ENCODE measurements around the gene DCAKD. TPM values are rescaled to one million over a fixed set of nuclear protein-coding genes. Genes with fewer than 3 reads are reported as not detected.

The DCAKD gene
- total RNA-seq, 4 donors from 2014 or later: 50.3 to 68.8 (median 57.9) TPM

GRCh38 chr17:45020354-45021138 lies 30.9 kb downstream of the DCAKD start:
- H3K27me3 ChIP-seq: no peaks in the 10 kb centered on the region
- TF ChIP-seq POLR2A (IDR thresholded peaks at IDR 0.05; ENCODE audit: low read depth) (no peak), CTCF (IDR thresholded peaks at IDR 0.05) (no peak), EP300 (IDR thresholded peaks at IDR 0.05) (no peak), POLR2AphosphoS5 (IDR thresholded peaks at IDR 0.05) (no peak)
- WGBS: 52% methylated on average over 17 of the region's 17 CpGs
- DNase-seq (ENCODE audit: extremely low spot score): no peak
- H3K27ac ChIP-seq (replicated peaks in 1 of 4): peak overlapping the region; percentile 82 to 89 (median 87)
- H3K4me1 ChIP-seq: peaks cover 35 to 52% (median 49%) of the 10 kb centered on the region in 4 donors
- H3K4me3 ChIP-seq: no peak overlapping the region
- intact Hi-C loops (cut with DNase I): loop anchor here (2.0 to 5.0 kb wide), 3 partner anchors 77 to 246 kb away; no protein-coding TSS in a partner anchor
- H3K9me3 ChIP-seq: no peaks in the 10 kb centered on the region
- peaks cover 0 to 17% (median 9%) of the 10 kb centered on the region in 4 donors for H3K36me3 ChIP-seq

GRCh38 chr17:45018848-45019711 lies 32.4 kb downstream of the DCAKD start:
- intact Hi-C loops (cut with DNase I): no loop called here
- peaks cover 35 to 52% (median 49%) of the 10 kb centered on the region in 4 donors for H3K4me1 ChIP-seq
- DNase-seq (ENCODE audit: extremely low spot score): no peak
- H3K9me3 ChIP-seq: no peaks in the 10 kb centered on the region
- H3K27me3 ChIP-seq: no peaks in the 10 kb centered on the region
- TF ChIP-seq CTCF (IDR thresholded peaks at IDR 0.05): peak; percentile 47 to 75 (median 67)
- TF ChIP-seq EP300 (IDR thresholded peaks at IDR 0.05): no peak
- TF ChIP-seq POLR2AphosphoS5 (IDR thresholded peaks at IDR 0.05): peak in 1 of 2 donors; percentile 11
- no peak for TF ChIP-seq POLR2A (IDR thresholded peaks at IDR 0.05; ENCODE audit: low read depth)
- H3K27ac ChIP-seq (replicated peaks in 1 of 4): peak overlapping the region; percentile 67 to 89 (median 85)
- WGBS: 1% methylated on average over 32 of the region's 82 CpGs
- peaks cover 0 to 7% (median 3%) of the 10 kb centered on the region in 4 donors for H3K36me3 ChIP-seq
- peak overlapping the region; percentile 59 to 69 (median 62) for H3K4me3 ChIP-seq

DNA sequence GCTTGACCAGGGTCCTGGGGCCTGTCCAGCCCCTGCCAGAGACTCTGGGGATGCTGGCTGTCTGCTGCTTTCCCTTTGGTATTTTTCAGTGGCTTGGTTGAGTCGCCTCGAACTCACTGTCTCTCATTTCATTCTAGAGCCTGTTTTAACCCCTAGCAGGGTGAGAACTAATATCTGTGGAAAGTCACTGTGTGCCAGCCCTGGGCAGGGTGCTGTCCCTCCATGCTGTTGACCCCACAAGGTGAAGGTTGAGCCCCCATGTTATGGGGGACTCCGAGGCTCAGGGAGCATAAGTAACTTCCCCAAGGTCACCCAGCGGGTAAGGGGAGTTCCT lies 33.0 kb downstream of the DCAKD start:
- H3K27ac ChIP-seq (replicated peaks in 1 of 4): peak overlapping the region; percentile 67 to 88 (median 78)
- WGBS: 8% methylated on average over 3 of the region's 4 CpGs

GRCh38 chr17:45016823-45017222 lies 34.6 kb downstream of the DCAKD start:
- H3K9me3 ChIP-seq: no peaks in the 10 kb centered on the region
- intact Hi-C loops (cut with DNase I): no loop called here
- H3K4me1 ChIP-seq: peaks cover 36 to 56% (median 49%) of the 10 kb centered on the region in 4 donors
- TF ChIP-seq POLR2A (IDR thresholded peaks at IDR 0.05; ENCODE audit: low read depth) (no peak), CTCF (IDR thresholded peaks at IDR 0.05) (peak in 2 of 3 experiments; percentile 9 to 17), POLR2AphosphoS5 (IDR thresholded peaks at IDR 0.05) (no peak), EP300 (IDR thresholded peaks at IDR 0.05) (no peak)
- DNase-seq (ENCODE audit: extremely low spot score): no peak
- no peaks in the 10 kb centered on the region for H3K27me3 ChIP-seq
- WGBS: 80% methylated on average over 5 of the region's 5 CpGs
- H3K4me3 ChIP-seq: no peak overlapping the region
- H3K36me3 ChIP-seq: no peaks in the 10 kb centered on the region
- H3K27ac ChIP-seq (replicated peaks in 1 of 4): no peak overlapping the region

More for the DNA sequence above, 33.0 kb downstream of the DCAKD start:
- Histone ChIP-seq H3K4me3 (peak overlapping the region; percentile 59 to 69 (median 62)), H3K27me3 (no peaks in the 10 kb centered on the region), H3K36me3 (peaks cover 0 to under 1% (median 0%) of the 10 kb centered on the region in 4 donors), H3K4me1 (peaks cover 35 to 57% (median 51%) of the 10 kb centered on the region in 4 donors), H3K9me3 (no peaks in the 10 kb centered on the region)
- intact Hi-C loops (cut with DNase I): no loop called here
- TF ChIP-seq POLR2AphosphoS5 (IDR thresholded peaks at IDR 0.05) (no peak), CTCF (IDR thresholded peaks at IDR 0.05) (no peak), POLR2A (IDR thresholded peaks at IDR 0.05; ENCODE audit: low read depth) (no peak), EP300 (IDR thresholded peaks at IDR 0.05) (no peak)
- no peak for DNase-seq (ENCODE audit: extremely low spot score)
